NCI-H2029 (cell line): ENCODE measurements around the gene CAP2.
"Not testable (repeated sequence)": the region's sequence is repeated elsewhere in the genome, so short reads cannot be mapped to it uniquely, and the experiment has no call there.

Source experiments
- DNase-seq: peaks from one replicate; lab custom pipeline; 2025; lab: John Stamatoyannopoulos, UW

Gene CAP2

GRCh38 chr6:17440811-17441210 is 47.4 kb downstream of the CAP2 start:
- DNase-seq = not testable (repeated sequence)

- no peak for DNase-seq
These were observed 48.8 kb downstream of the CAP2 start for GRCh38 chr6:17442196-17442595.

- DNase-seq = no peak
These were observed 53.3 kb downstream of the CAP2 start for GRCh38 chr6:17446713-17447112.

- DNase-seq = no peak
These were observed 54.8 kb downstream of the CAP2 start for GRCh38 chr6:17448165-17448564.

GRCh38 chr6:17450397-17450796 is 57.0 kb downstream of the CAP2 start:
- no peak for DNase-seq

- DNase-seq = no peak
These were observed 57.4 kb downstream of the CAP2 start for GRCh38 chr6:17450832-17451231.

GRCh38 chr6:17452096-17452495 is 58.7 kb downstream of the CAP2 start:
- DNase-seq = no peak

GRCh38 chr6:17454316-17455005 is 61.1 kb downstream of the CAP2 start:
- no peak for DNase-seq

GRCh38 chr6:17455919-17456318 is 62.5 kb downstream of the CAP2 start:
- DNase-seq = no peak

- no peak for DNase-seq
These were observed 63.3 kb downstream of the CAP2 start for GRCh38 chr6:17456711-17457110.

- no peak for DNase-seq
These were observed 64.0 kb downstream of the CAP2 start for GRCh38 chr6:17457405-17457804.

- DNase-seq = no peak
These were observed 64.6 kb downstream of the CAP2 start for GRCh38 chr6:17457956-17458355.

- no peak for DNase-seq
These were observed 65.6 kb downstream of the CAP2 start for GRCh38 chr6:17458966-17459365.

GRCh38 chr6:17460862-17461261 is 67.5 kb downstream of the CAP2 start:
- no peak for DNase-seq

GRCh38 chr6:17466147-17466546 is 72.8 kb downstream of the CAP2 start:
- no peak for DNase-seq

- DNase-seq = no peak
These were observed 73.3 kb downstream of the CAP2 start for GRCh38 chr6:17466707-17467106.

- no peak for DNase-seq
These were observed 75.8 kb downstream of the CAP2 start for GRCh38 chr6:17469006-17469832.

GRCh38 chr6:17470202-17470937 is 77.0 kb downstream of the CAP2 start:
- no peak for DNase-seq

- DNase-seq = no peak
These were observed 77.5 kb downstream of the CAP2 start for GRCh38 chr6:17470938-17471327.

- no peak for DNase-seq
These were observed 79.3 kb downstream of the CAP2 start for GRCh38 chr6:17472653-17473183.

GRCh38 chr6:17473554-17473953 is 80.2 kb downstream of the CAP2 start:
- no peak for DNase-seq

GRCh38 chr6:17474289-17474688 is 80.9 kb downstream of the CAP2 start:
- DNase-seq = no peak
